Activated CD4-positive, alpha-beta memory T cell treated with anti-CD3 and anti-CD28 coated beads, Interleukin-2, amount 10 ng/mL, durations not matched to agents 7 days and 5 days (primary cell): ENCODE measurements around the gene AOC2. TPM values are rescaled to one million over a fixed set of nuclear protein-coding genes. Genes with fewer than 3 reads are reported as not detected.
"Not testable (repeated sequence)": the region's sequence is repeated elsewhere in the genome, so short reads cannot be mapped to it uniquely, and the experiment has no call there.

Experiments
- CTCF ChIA-PET: fragments of 350-600 bp; sonication (Branson Sonifier 250); formaldehyde crosslinking; loops from one replicate; lab custom pipeline; 2021; ENCODE audit warnings: antibody characterized with exemption, inconsistent platforms; lab: Charles Lee
- POLR2A ChIA-PET: fragments of 350-600 bp; sonication (Branson Sonifier 250); formaldehyde crosslinking; loops from one replicate; lab custom pipeline; 2021; ENCODE audit warnings: antibody characterized with exemption; lab: Charles Lee
- DNase-seq: peaks from one replicate; pipeline ENCODE4 v3.0.0-alpha.2; 2020
- H3K27ac Mint-ChIP-seq: one replicate; pipeline ENCODE4 v1.8.0; 2021; ENCODE audit warnings: mild to moderate bottlenecking, mixed read lengths
- H3K27me3 Mint-ChIP-seq: one replicate; pipeline ENCODE4 v1.8.0; 2021; ENCODE audit warnings: mixed read lengths
- H3K36me3 Mint-ChIP-seq: one replicate; pipeline ENCODE4 v1.8.0; 2021; ENCODE audit warnings: low read depth, mixed read lengths
- H3K4me1 Mint-ChIP-seq: one replicate; pipeline ENCODE4 v1.8.0; 2021; ENCODE audit warnings: mixed read lengths
- H3K4me3 Mint-ChIP-seq: one replicate; pipeline ENCODE4 v1.8.0; 2021; ENCODE audit warnings: mild to moderate bottlenecking, mixed read lengths
- H3K9me3 Mint-ChIP-seq: one replicate; pipeline ENCODE4 v1.8.0; 2021; ENCODE audit warnings: mixed read lengths
- total RNA-seq, 2 experiments: library from RNA; stranded (reverse); gene quantifications; one replicate each; pipeline ENCODE4 v1.2.3, GENCODE V29; 2021

The AOC2 gene
- total RNA-seq, 2 experiments from 2014 or later: 1.0 to 1.1 TPM

- Mint-ChIP-seq H3K4me3 (no peak overlapping the region), H3K4me1 (no peaks in the 10 kb centered on the region), H3K27ac (no peak overlapping the region), H3K36me3 (no peaks in the 10 kb centered on the region), H3K9me3 (no peaks in the 10 kb centered on the region), H3K27me3 (peaks cover 16% of the 10 kb centered on the region)
- ChIA-PET POLR2A (no interaction called here), CTCF (interaction anchor here (0.7 kb wide), 1 partner anchor 99 kb away, joined by 3 read pairs; no protein-coding TSS in a partner anchor)
- DNase-seq: no peak
Measured at GRCh38 chr17:42866216-42866615, 21.8 kb downstream of the AOC2 start.

GRCh38 chr17:42866631-42867575, 22.5 kb downstream of the AOC2 start:
- DNase-seq: no peak
- H3K9me3 Mint-ChIP-seq: no peaks in the 10 kb centered on the region
- CTCF ChIA-PET: interaction anchor here (0.7 kb wide), 1 partner anchor 98 kb away, joined by 3 read pairs; no protein-coding TSS in a partner anchor
- no peaks in the 10 kb centered on the region for H3K4me1 Mint-ChIP-seq
- peaks cover 22% of the 10 kb centered on the region for H3K27me3 Mint-ChIP-seq
- POLR2A ChIA-PET: no interaction called here
- H3K27ac Mint-ChIP-seq: no peak overlapping the region
- H3K4me3 Mint-ChIP-seq: no peak overlapping the region
- H3K36me3 Mint-ChIP-seq: no peaks in the 10 kb centered on the region

- H3K4me3 Mint-ChIP-seq, H3K9me3 Mint-ChIP-seq, H3K36me3 Mint-ChIP-seq, DNase-seq, POLR2A ChIA-PET, H3K4me1 Mint-ChIP-seq, H3K27ac Mint-ChIP-seq, CTCF ChIA-PET: not testable (repeated sequence)
- peaks cover 23% of the 10 kb centered on the region for H3K27me3 Mint-ChIP-seq
Measured at GRCh38 chr17:42867694-42868261, 23.4 kb downstream of the AOC2 start.

- H3K36me3 Mint-ChIP-seq: no peaks in the 10 kb centered on the region
Measured at GRCh38 chr17:42868338-42868737, 24.0 kb downstream of the AOC2 start.

GRCh38 chr17:42871647-42872046, 27.3 kb downstream of the AOC2 start:
- no peaks in the 10 kb centered on the region for H3K36me3 Mint-ChIP-seq
- H3K9me3 Mint-ChIP-seq: no peaks in the 10 kb centered on the region
- H3K4me3 Mint-ChIP-seq: no peak overlapping the region
- no peak overlapping the region for H3K27ac Mint-ChIP-seq
- no peaks in the 10 kb centered on the region for H3K4me1 Mint-ChIP-seq
- CTCF ChIA-PET: no interaction called here
- POLR2A ChIA-PET: no interaction called here
- peaks cover 22% of the 10 kb centered on the region for H3K27me3 Mint-ChIP-seq
- DNase-seq: no peak

More at GRCh38 chr17:42868338-42868737, 24.0 kb downstream of the AOC2 start:
- DNase-seq: no peak
- ChIA-PET POLR2A (no interaction called here), CTCF (interaction anchor here (0.6 kb wide), 1 partner anchor 18 kb away, joined by 4 read pairs; no protein-coding TSS in a partner anchor)
- Mint-ChIP-seq H3K27me3 (peaks cover 25% of the 10 kb centered on the region), H3K4me3 (no peak overlapping the region), H3K9me3 (no peaks in the 10 kb centered on the region), H3K27ac (no peak overlapping the region), H3K4me1 (no peaks in the 10 kb centered on the region)

GRCh38 chr17:42872251-42872965, 28.0 kb downstream of the AOC2 start:
- Mint-ChIP-seq H3K4me1 (no peaks in the 10 kb centered on the region), H3K4me3 (no peak overlapping the region), H3K9me3 (no peaks in the 10 kb centered on the region)

GRCh38 chr17:42873315-42873714, 28.9 kb downstream of the AOC2 start:
- Mint-ChIP-seq H3K4me1 (no peaks in the 10 kb centered on the region), H3K27me3 (peaks cover 29% of the 10 kb centered on the region), H3K4me3 (no peak overlapping the region), H3K9me3 (no peaks in the 10 kb centered on the region), H3K27ac (no peak overlapping the region), H3K36me3 (no peaks in the 10 kb centered on the region)
- DNase-seq: no peak
- ChIA-PET CTCF (no interaction called here), POLR2A (no interaction called here)

More at GRCh38 chr17:42872251-42872965, 28.0 kb downstream of the AOC2 start:
- no peaks in the 10 kb centered on the region for H3K36me3 Mint-ChIP-seq
- DNase-seq: no peak
- POLR2A ChIA-PET: no interaction called here
- H3K27me3 Mint-ChIP-seq: peaks cover 26% of the 10 kb centered on the region
- H3K27ac Mint-ChIP-seq: no peak overlapping the region
- CTCF ChIA-PET: no interaction called here

- H3K9me3 Mint-ChIP-seq, H3K27ac Mint-ChIP-seq, H3K4me1 Mint-ChIP-seq, H3K4me3 Mint-ChIP-seq, CTCF ChIA-PET, DNase-seq, H3K36me3 Mint-ChIP-seq: not testable (repeated sequence)
- POLR2A ChIA-PET: interaction anchor here (0.6 kb wide), 1 partner anchor 41 kb away, joined by 3 read pairs; no protein-coding TSS in a partner anchor
- H3K27me3 Mint-ChIP-seq: peaks cover 27% of the 10 kb centered on the region
Measured at GRCh38 chr17:42873932-42874695, 29.7 kb downstream of the AOC2 start.

- no peaks in the 10 kb centered on the region for H3K9me3 Mint-ChIP-seq
- no peaks in the 10 kb centered on the region for H3K36me3 Mint-ChIP-seq
- ChIA-PET POLR2A (no interaction called here), CTCF (no interaction called here)
- H3K4me1 Mint-ChIP-seq: no peaks in the 10 kb centered on the region
- no peak overlapping the region for H3K27ac Mint-ChIP-seq
- H3K27me3 Mint-ChIP-seq: peaks cover 19% of the 10 kb centered on the region
- no peak for DNase-seq
- no peak overlapping the region for H3K4me3 Mint-ChIP-seq
Measured at GRCh38 chr17:42877037-42877436, 32.7 kb downstream of the AOC2 start.

- H3K27ac Mint-ChIP-seq: no peak overlapping the region
- ChIA-PET CTCF (no interaction called here), POLR2A (no interaction called here)
- H3K4me1 Mint-ChIP-seq: no peaks in the 10 kb centered on the region
- H3K4me3 Mint-ChIP-seq: no peak overlapping the region
- no peaks in the 10 kb centered on the region for H3K9me3 Mint-ChIP-seq
- DNase-seq: no peak
- H3K27me3 Mint-ChIP-seq: peaks cover 17% of the 10 kb centered on the region
- no peaks in the 10 kb centered on the region for H3K36me3 Mint-ChIP-seq
Measured at GRCh38 chr17:42878123-42878880, 33.9 kb downstream of the AOC2 start.

GRCh38 chr17:42878924-42879595, 34.7 kb downstream of the AOC2 start:
- H3K4me3 Mint-ChIP-seq: no peak overlapping the region
- peaks cover 19% of the 10 kb centered on the region for H3K27me3 Mint-ChIP-seq
- POLR2A ChIA-PET: no interaction called here
- DNase-seq: no peak
- no peaks in the 10 kb centered on the region for H3K36me3 Mint-ChIP-seq
- CTCF ChIA-PET: no interaction called here
- no peak overlapping the region for H3K27ac Mint-ChIP-seq
- H3K4me1 Mint-ChIP-seq: no peaks in the 10 kb centered on the region
- no peaks in the 10 kb centered on the region for H3K9me3 Mint-ChIP-seq
